ENCODE measurements around the gene XYLT1.

GRCh38 chr16:17403859-17404545 lies 66.8 kb downstream of the XYLT1 start:
- TF ChIP-seq CEBPB (IDR thresholded peaks at IDR 0.05) (no peak), YY1 (IDR thresholded peaks at IDR 0.05; ENCODE audit: low read depth) (no peak), USF1 (IDR thresholded peaks at IDR 0.05) (no peak), EP300 (IDR thresholded peaks at IDR 0.05; ENCODE audit: borderline replicate concordance) (no peak), RAD21 (IDR thresholded peaks at IDR 0.05; ENCODE audit: low read depth) (no peak), REST (IDR thresholded peaks at IDR 0.05; ENCODE audit: low read depth) (no peak), CREB1 (IDR thresholded peaks at IDR 0.05; ENCODE audit: low read depth) (no peak), TAF1 (IDR thresholded peaks at IDR 0.05; ENCODE audit: low read depth) (no peak)

Data from Ishikawa (cell line).